GM19193 (cell line): ENCODE data around the gene NRTN.

ENCODE experiments used
- POLR2A ChIP-seq: IDR thresholded peaks from 4 replicates; pipeline ENCODE4 v1.6.1; 2011; ENCODE audit not compliant: insufficient read depth, insufficient read length; ENCODE audit errors: extremely low read depth

The NRTN gene

DNA sequence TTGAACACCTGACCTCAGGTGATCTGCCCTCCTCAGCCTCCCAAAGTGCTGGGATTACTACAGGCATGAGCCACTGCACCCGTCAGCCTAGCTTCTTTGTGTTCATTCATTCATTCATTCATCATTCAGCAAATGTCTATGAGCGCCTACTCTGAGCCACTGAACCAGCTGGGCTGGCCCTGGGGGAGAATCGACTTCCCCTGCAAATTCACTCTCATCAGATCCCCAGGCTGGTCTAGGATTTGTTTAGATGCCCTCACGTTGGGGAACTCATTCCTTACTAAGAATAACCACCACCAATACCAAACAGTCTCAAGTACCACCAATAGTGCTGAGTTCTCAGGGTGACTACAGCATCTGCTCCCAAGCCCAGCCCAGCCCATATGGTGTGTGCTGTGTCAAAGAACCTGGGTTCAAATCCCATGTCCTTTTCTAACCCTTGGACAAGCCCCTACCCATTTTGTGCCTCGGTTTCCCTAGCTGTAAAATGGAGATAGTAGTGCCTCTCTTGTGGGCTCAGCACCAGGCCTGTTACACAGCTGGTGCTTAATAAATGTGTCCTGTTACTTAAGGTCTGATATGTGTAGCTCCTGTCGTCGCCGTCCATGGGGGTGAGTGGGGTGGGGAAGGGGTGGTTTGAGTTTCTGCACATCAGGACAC lies 16.8 kb downstream of the NRTN start:
- no peak for TF ChIP-seq POLR2A

DNA sequence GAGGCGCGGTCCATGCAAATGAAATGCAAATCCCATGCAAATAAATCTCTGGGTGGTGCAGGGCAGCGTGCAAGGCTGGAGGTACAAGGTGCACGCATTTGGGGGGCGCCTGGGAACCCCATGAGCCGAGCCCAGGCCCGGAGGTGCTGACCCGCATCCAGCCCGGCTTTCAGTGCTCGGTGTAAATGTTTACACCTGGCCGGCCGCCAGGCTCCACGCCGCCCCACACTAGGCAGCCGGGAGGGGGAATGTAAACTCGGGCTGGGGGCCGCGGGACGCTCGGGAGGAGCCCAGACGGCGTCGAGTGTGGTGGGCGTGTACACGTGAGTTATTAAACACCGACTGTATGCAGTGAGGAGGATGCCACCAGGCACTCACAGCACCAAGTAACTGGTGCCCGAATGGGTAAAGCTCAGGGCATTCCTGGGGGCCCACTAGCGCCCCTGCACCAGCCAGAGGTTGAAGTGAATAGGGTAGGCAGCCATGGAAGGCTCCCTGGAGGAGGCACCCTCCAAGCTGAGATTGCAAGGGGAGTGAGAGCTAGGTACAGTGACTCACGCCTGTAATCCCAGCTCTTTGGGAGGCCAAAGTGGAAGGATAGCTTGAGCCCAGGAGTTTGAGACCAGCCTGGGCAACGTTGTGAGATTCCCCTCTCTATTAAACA lies 17.4 kb downstream of the NRTN start:
- no peak for TF ChIP-seq POLR2A

DNA sequence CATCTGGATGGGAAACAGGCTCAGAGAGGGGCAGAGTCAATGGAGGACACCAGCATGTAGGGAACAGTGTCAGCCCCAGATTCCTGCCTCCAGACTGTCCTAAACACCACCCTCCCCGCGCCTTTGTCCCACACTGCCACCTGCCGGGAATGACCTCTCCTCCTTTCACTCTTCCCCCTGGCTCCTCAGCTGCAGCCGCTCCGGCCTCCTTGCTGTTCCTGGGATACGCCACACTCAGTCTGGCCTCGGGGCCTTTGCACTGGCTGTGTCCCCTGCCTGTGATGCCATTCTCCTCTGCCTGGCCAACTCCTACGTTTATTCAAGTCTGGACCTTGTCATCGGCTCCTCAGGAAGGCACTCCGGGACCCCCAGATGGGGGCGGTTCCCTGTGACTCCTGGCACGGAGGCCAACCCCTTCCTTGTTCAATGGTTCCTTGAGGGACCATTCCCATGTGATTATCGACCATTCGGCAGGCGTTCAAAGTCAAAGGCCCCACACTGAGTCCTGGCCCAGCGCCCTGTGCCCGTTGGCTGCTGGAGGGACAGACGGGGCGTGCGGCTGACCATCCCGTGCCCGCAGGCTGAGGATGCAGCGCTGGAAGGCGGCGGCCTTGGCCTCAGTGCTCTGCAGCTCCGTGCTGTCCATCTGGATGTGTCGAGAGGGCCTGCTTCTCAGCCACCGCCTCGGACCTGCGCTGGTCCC lies 18.9 kb downstream of the NRTN start:
- TF ChIP-seq POLR2A = no peak

DNA sequence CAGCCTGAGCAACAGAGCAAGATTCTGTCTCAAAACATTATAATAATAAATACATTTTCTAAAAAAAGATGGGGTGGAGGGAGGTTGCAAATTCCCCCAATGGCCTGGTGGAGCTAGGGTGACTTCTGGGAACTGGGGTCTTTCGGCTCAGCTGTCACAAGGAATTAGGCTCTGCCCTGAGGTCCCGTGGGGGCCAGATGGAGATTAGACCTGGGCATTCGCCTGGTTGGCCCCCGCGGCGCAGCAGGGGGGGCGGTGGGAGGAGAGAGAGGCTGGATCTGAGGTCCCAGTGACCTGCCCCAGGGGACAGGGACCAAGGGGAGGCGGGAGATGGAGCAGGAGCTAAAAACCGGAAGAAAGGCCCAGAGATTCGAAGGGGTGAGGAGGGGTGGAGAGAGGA lies 19.9 kb downstream of the NRTN start:
- no peak for TF ChIP-seq POLR2A

DNA sequence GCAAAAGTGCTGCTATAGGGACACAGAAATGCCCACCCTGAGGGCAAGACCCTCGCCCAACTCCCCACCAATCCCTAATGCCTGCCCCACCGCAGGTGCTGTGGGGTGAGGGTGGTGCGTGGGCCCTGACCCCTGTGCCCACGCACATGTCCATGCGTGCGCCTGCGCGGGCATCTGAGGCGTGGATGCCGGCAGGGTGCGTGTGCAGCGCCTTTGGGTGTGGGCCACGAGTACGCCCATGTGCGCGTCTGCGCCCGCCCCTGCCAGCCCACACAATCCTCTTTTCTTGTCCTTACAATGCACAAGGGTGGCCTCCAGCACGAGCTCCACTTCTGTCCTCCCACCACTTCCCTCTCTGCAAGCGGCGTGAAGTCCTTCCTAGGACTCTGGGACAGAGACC lies 20.3 kb downstream of the NRTN start:
- TF ChIP-seq POLR2A = no peak

DNA sequence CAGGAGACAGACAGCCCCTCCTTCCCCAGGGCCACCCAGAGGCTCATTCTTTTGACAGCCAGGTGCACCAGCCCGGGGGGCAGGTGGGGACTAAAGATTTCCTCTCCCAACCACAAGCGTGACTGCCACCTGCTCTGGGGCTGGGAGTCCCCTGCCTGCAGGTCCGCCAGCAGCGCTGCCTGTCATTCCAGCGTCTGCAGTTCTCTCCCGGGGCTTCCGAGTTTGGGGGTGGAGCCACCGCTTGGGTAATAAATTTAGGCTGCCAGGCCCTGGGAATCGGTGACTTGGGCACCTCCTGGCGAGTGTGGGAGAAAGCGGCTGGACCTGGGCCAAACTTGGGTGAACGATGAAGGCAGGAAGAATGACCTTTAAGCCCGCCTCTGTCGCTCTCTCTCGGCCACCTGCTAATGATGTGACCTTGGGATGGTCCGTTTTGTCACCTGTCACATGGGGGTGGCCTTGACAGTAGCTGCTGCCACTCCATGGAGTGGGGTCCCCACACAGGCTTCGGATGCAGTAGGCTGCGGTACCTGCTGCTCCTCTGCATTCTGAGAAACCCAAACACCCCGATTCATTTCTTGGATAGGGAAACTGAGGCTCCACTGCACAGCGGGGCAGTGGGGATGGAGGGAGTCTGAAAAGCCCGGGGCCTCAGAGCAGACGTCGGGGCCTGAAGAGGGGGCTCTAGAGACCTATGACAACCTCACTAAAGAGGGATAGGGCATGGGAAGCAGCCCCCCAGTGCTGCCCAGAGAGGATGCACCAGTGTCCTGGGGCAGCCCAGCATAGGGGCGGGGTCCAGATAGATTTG lies 21.9 kb downstream of the NRTN start:
- no peak for TF ChIP-seq POLR2A

DNA sequence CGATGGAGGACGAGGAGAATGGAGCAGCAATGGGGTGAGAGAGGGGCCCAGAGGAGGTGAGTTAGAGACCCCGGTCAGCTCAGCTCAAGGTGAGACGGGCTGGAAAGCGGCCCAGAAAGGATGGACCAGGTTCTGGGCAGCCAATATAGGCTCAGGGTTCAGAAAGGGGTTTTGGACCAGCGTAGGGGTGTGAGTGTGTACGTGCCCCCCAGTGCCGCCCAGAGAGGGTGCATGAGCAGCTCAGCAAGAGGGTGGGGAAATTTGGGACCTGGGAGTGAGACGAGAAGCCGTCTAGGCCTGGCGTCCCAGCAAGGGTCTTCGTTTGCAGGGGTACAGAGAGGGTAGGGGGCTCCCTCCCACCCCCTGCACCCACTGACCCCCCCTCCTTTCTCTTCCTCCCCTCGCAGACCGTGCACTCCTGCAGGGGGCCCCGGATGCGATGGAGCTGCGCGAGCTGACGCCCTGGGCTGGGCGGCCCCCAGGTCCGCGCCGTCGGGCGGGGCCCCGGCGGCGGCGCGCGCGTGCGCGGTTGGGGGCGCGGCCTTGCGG lies 22.5 kb downstream of the NRTN start:
- TF ChIP-seq POLR2A = no peak

DNA sequence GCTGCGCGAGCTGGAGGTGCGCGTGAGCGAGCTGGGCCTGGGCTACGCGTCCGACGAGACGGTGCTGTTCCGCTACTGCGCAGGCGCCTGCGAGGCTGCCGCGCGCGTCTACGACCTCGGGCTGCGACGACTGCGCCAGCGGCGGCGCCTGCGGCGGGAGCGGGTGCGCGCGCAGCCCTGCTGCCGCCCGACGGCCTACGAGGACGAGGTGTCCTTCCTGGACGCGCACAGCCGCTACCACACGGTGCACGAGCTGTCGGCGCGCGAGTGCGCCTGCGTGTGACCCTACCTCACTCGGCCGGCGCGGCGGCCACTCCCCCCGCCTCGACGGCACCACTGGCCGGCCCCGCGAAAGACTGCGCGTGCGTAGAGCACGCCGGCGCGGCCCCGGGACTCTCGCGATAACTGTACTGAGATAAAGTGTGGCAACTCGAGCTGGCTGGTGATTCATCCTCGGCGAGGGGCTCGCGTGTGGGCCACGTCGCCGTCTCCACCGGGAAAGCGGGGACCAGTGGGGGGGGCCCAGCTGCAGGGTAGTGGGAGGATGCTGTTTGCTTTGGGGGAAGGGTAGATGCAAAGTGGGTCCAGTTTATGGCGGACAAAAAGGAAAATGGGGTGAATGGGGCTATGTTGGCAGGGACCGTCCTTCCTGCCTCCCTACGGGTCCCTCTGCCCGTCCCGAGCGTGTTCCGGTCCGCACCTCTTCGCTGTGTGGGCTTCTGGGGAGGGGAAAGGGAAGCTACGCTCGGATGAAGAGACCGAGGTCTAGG lies 23.2 kb downstream of the NRTN start:
- TF ChIP-seq POLR2A = peak; percentile 92

DNA sequence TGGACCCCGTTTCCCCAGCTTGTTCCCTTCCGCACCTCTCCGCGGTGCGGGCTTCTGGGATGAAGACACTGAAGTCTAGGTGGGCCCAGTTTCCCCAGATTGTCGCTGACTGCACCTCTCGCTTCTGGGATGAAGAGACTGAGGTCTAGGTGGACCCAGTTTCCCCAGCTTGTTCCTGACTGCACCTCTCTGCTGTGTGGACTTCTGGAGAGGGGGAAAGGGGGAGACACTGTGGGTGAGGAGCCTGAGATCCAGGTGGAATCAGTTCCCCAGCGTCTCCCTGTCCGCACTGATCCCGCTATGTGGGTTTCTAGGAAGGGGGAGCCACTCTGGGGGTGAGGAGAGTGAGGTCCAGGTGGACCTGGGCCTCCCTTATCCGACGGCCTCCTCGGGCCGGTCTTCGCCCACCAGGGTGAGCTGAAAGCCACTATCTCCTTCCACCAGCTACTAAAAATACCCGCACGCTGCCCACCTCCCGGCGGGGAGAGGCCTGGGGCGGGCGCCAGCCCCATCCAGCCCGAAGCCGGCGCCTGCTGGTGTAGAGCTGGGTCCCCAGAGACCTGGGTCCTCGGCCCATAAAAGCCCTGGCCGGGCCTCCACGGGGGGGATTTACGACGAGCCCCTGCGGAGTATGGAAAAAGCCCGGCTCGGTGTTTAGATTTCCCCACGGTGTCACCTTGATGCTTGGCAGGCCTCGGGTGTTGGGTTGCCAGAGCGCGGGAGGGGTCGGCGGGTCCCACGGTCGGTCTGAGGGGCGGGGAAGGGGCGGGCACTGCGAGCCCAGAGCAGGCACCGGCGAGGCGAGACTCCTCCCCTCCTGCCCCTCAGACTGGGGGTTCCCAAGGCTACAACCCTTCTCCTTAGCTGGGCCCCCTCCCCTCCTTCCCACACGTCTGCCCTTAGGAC lies 24.0 kb downstream of the NRTN start:
- TF ChIP-seq POLR2A = no peak

DNA sequence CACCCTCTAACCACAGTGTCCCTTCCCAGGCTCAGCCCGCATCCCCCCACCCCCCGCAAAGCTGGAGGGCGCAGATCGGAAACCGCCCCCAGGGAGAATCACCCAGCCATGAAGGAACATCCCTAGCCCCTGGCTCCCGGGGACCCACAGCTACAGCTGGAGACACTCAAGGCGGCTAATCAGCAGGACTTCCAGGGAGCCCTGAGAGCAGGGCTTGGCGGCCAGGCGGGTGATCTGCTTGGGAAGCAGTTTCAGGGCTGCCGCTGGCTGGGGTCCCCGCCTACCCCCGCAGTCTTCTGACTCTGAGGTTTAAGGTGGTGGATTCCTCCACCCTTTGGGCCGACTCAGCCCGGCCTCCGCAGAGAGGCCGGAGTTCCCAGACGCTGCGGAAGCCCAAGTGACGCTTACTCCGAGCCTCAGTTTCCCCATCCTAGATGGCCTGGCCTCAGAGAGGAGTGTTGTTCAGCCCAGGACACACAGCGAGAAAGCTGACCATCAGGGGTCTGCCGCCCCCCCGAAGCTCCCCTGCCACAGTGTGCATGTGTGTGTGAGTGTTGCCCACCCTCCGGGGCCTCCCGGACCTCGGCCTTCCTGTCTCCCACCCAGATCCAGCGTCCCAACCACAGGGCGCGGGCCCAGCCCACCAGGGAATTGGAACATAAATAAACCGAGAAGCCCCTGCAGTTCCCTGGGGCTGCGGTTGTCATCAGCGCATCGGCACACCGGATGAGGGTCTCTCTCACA lies 24.9 kb downstream of the NRTN start:
- no peak for TF ChIP-seq POLR2A

DNA sequence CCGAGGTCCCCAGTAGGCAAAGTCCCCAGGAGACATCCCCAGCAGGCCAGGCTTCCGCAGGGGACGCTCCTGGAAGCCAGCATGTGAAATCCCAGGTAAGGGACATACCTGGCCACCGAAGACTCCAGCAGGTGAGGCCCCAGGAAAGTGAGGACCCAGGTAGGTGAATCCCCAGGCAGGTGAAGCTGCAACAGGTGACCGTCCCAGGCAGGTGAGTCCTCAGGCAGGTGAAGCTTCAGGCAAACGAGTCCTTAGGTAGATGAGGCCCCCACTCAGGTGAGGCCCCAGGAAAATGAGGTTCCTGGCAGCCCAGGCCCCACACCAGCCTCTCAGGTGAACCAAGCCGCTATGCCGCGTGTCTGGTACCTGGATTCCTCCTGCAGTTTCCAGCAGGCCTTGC lies 26.3 kb downstream of the NRTN start:
- TF ChIP-seq POLR2A = no peak

DNA sequence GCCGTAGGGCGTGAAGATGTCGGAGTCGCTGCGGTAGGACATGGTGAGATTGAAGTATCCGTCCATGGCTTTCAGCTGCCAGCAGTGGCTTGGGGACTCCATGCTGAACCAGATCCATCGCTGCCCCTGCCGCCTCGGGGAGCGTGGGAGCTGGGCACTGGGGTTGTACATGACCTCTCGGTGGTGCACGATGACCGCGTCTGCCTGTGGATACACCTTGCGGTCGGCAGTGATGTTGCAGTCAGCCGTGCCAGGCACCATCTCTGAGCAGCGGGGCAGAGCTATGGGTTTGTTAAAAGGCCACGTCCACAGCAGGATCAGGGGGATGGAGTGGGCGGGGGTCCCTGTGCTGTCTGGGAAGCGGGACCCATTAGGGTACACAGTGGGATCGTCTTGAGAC lies 27.2 kb downstream of the NRTN start:
- no peak for TF ChIP-seq POLR2A
